DOHH2 (cell line): ENCODE results near the gene OLIG2.

Experiments
- CTCF ChIP-seq: fragments of 200-600 bp; sonication (generic); IDR thresholded peaks from one replicate; pipeline ENCODE4 v1.5.1; 2014; ENCODE audit warnings: antibody characterized with exemption, mild to moderate bottlenecking, low read depth, low read length; ENCODE audit not compliant: poor library complexity, severe bottlenecking
- EZH2phosphoT487 ChIP-seq: fragments of 200-600 bp; sonication (generic); IDR thresholded peaks from 2 replicates; pipeline ENCODE4 v1.6.1; 2017; ENCODE audit warnings: borderline replicate concordance, mild to moderate bottlenecking, antibody characterized with exemption, low read length, moderate library complexity, mixed read lengths

DNA sequence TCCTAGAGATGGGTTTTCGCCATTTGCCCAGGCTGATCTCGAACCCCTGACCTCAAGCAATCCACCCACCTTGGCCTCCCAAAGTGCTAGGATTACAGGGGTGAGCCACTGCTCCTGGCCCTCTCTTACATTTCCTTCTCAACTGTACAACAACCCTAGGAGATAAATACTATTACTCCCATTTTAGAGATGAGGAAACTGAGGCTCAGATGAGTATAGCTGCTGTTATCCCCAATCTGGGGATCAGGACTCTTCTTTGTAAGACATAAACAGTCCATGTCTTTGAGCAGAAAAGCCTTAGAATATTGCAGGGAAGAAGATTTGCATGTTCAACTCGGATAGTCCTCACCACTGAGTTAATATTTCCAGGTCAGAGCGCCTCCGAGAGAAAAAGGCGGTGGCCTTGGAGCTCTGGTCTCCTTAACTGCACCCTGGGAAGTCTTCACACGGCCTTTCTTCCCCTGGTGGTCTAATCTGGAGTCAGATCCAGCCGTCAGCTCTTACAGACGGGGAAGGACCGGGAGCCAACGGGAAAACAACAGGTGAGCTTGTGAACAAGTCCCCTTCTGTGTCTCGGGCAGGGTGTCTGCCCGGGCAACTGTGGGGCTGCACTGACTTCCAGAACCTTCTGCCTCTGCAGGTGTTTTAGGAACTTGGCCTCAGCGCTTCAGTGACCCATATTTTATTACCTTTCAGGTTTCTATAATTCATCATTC is 38.3 kb downstream of the OLIG2 start:
- TF ChIP-seq EZH2phosphoT487: no peak
- TF ChIP-seq CTCF: no peak
